ENCODE results near the gene DMC1. TPM values are rescaled to one million over a fixed set of nuclear protein-coding genes. Genes with fewer than 3 reads are reported as not detected.

Gene DMC1, protein sequence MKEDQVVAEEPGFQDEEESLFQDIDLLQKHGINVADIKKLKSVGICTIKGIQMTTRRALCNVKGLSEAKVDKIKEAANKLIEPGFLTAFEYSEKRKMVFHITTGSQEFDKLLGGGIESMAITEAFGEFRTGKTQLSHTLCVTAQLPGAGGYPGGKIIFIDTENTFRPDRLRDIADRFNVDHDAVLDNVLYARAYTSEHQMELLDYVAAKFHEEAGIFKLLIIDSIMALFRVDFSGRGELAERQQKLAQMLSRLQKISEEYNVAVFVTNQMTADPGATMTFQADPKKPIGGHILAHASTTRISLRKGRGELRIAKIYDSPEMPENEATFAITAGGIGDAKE
- 0.56 and 0.85 TPM in 2 replicates for total RNA-seq

DNA sequence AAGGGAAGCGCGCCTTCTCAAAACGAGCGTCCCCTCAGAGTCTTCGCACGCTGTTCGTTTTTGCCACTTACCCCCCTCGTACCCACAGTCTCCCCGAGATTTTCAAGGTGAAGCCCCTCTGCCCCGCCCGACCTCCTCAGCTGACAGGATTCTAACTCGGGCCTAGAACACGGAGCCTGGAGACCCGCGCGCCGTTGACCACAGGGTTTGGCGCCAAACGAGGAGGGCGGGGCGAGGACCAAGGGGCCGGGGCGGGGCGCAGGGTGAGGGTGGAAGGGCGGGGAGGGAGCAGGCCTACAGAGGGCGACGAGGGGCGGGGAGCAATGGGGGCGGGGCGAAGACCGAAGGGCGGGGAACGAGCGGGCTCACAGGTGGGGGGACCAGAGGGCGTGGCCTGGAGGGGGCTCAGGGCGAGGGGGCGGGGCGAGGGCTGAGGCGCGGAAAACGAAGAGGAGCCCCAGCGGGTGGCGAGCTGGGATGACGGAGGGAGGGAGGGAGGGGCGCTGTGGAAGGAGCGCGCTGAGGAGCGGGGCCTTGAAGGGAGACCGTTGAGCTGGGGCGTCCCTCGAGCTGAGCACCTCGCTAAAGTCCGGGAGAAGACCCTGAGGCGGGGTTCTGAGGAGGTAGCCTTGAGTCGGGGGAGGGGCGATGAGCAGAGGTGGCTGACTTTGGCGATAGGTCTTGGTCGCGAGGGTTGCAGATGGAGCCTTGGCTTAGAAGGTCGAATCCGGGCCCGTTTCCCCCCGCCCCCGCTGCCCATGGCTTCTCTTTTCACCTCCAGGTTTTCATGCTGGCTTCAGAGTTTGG lies at the start of gene DMC1:
DMC1 (minus strand) TSS at position 212 of the 807 bp plus-strand sequence. CDS start 1,927 bp downstream, outside the sequence.

DNA sequence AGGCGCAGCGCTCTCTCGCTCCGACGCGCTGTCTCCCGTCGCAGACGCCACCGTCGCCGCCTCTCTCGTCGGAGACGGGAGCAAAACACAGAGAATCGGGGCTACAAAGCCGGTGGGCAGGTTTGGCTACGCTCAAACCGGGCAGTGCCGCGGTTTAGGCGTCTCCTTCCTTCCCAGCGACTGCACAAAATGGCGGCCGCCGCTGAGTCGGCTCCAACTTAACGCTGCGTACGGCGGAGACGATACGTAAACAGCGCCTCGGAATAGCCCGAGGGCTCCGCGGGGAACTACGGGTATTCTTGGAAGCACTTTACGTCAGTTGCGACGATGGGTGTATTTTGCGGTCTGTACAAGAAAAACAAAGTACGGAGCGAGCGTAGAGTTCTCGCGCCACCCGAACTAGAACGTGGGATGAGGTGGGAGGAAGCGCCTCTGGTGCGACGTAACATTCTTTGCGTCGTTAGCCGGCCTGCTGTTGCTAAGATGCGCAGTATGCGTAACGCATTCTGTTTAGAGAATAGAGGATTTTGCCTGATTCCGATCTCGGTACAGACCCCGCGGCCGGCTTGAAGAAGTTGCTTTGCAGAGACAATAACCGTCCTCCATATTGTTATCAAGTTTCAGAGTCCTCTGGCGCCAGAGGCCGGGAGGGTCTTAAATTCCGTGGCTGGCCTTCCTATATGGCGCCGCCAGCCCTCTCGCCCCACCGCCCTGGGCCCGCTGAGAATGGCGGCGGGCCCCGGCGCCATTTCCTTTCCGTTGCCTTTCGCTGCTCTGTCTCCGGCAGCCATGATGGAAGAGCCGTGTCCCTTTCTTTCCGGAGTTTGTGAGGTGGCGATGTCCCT lies 63.6 kb downstream of the DMC1 start, which contains the start of gene DDX17:
DDX17 (minus strand) TSS at position 194 of the 845 bp plus-strand sequence.

Other genes starting within 250 kb of the DMC1 start
- gene KCNJ4, start 115.0 kb downstream of the DMC1 start, total RNA-seq = 0.03 TPM in 1 of 2 replicates, not detected in the other
- gene KDELR3, start 102.1 kb downstream of the DMC1 start, total RNA-seq = 134 and 166 TPM in 2 replicates
- gene DDX17, start 63.9 kb downstream of the DMC1 start, total RNA-seq = 423 and 436 TPM in 2 replicates
- 1.1 and 3.9 TPM in 2 replicates for gene FAM227A, start 86.2 kb upstream of the DMC1 start, total RNA-seq
- 15.0 and 15.8 TPM in 2 replicates for gene CBY1, start 86.5 kb upstream of the DMC1 start, total RNA-seq
- 29.5 and 36.8 TPM in 2 replicates for gene TOMM22, start 111.8 kb upstream of the DMC1 start, total RNA-seq
- gene JOSD1, start 130.8 kb upstream of the DMC1 start, total RNA-seq = 63.3 and 73.0 TPM in 2 replicates
- gene GTPBP1, start 135.8 kb upstream of the DMC1 start, total RNA-seq = 33.2 and 35.1 TPM in 2 replicates
- gene SUN2, start 185.8 kb upstream of the DMC1 start, total RNA-seq = 95.9 and 142 TPM in 2 replicates
- 17.3 and 20.3 TPM in 2 replicates for gene DNAL4, start 224.0 kb upstream of the DMC1 start, total RNA-seq

Data from smooth muscle cell of the pulmonary artery (primary cell).